ENCODE results near the gene ZDHHC9.

DNA sequence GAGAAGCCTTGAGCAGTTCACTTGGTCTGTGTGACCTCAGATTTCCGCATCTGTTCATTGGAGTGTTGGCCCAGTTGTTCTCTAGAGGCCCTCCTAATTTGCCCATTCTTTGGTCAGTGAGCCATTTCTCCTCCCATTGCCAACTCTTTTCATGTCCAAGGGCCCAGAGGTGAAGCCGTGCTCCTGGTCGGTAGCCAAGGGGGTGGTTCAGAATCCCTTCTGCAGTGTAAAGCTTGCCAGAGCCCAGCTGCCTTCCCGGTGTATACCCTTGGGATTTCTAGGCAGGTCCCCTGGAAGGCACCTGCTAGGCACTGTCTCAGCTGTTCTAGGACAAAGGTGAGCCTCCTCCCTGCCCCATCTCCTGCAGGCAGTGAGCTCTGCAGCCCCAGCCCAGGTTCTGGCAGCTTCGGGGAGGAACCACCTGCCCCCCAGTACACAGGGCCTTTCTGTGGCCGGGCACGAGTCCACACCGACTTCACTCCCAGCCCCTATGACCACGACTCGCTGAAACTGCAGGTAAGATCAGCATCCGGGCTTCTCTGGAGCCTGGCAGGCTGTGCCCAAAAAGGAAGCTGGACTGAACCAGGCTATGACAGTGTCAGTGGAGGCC lies 51.6 kb downstream of the ZDHHC9 start:
- TF ChIP-seq, protein P1, sequence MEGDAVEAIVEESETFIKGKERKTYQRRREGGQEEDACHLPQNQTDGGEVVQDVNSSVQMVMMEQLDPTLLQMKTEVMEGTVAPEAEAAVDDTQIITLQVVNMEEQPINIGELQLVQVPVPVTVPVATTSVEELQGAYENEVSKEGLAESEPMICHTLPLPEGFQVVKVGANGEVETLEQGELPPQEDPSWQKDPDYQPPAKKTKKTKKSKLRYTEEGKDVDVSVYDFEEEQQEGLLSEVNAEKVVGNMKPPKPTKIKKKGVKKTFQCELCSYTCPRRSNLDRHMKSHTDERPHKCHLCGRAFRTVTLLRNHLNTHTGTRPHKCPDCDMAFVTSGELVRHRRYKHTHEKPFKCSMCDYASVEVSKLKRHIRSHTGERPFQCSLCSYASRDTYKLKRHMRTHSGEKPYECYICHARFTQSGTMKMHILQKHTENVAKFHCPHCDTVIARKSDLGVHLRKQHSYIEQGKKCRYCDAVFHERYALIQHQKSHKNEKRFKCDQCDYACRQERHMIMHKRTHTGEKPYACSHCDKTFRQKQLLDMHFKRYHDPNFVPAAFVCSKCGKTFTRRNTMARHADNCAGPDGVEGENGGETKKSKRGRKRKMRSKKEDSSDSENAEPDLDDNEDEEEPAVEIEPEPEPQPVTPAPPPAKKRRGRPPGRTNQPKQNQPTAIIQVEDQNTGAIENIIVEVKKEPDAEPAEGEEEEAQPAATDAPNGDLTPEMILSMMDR (IDR thresholded peaks at IDR 0.05), result no peak
- no peak for TF ChIP-seq POLR2A (IDR thresholded peaks at IDR 0.05)
- TF ChIP-seq EP300 (IDR thresholded peaks at IDR 0.05), result no peak
